Activated CD8-positive, alpha-beta T cell treated with anti-CD3 and anti-CD28 coated beads for 36 hours (primary cell): ENCODE measurements around the gene NHERF1. TPM values are rescaled to one million over a fixed set of nuclear protein-coding genes. Genes with fewer than 3 reads are reported as not detected.

ENCODE experiments used
- ATAC-seq: fragments of 200-7000 bp; cut with Tn5 transposase; one replicate; pipeline ENCODE4 v1.10.0; 2021; ENCODE audit warnings: mild to moderate bottlenecking, moderate library complexity
- CTCF ChIA-PET: fragments of 350-600 bp; sonication (Branson Sonifier 250); formaldehyde crosslinking; loops from one replicate; lab custom pipeline; 2021; ENCODE audit warnings: antibody characterized with exemption; lab: Charles Lee
- POLR2A ChIA-PET: fragments of 350-600 bp; sonication (Branson Sonifier 250); formaldehyde crosslinking; loops from one replicate; lab custom pipeline; 2021; ENCODE audit warnings: antibody characterized with exemption; lab: Charles Lee
- DNase-seq: peaks from one replicate; pipeline ENCODE4 v3.0.0-alpha.2; 2020
- H3K27ac Mint-ChIP-seq: one replicate; pipeline ENCODE4 v1.8.0; 2021; ENCODE audit warnings: mild to moderate bottlenecking, mixed read lengths
- H3K27me3 Mint-ChIP-seq: one replicate; pipeline ENCODE4 v1.8.0; 2021; ENCODE audit warnings: mixed read lengths
- H3K36me3 Mint-ChIP-seq: one replicate; pipeline ENCODE4 v1.8.0; 2021; ENCODE audit warnings: low read depth, mixed read lengths
- H3K4me1 Mint-ChIP-seq: one replicate; pipeline ENCODE4 v1.8.0; 2021; ENCODE audit warnings: low read depth, mixed read lengths
- H3K4me3 Mint-ChIP-seq: one replicate; pipeline ENCODE4 v1.8.0; 2021; ENCODE audit warnings: mild to moderate bottlenecking, moderate library complexity, mixed read lengths
- H3K9me3 Mint-ChIP-seq: one replicate; pipeline ENCODE4 v1.8.0; 2021; ENCODE audit warnings: mixed read lengths
- intact Hi-C: fragments of 100-400 bp; cut with micrococcal nuclease; formaldehyde crosslinking; loops from one replicate; pipeline ENCODE4 v1.10.0; 2022
- total RNA-seq, 2 experiments: library from RNA; stranded (reverse); gene quantifications; one replicate each; pipeline ENCODE4 v1.2.3, GENCODE V29; 2021
- TF ChIP-seq, protein P1 (sequence below): fragments of 200-600 bp; IDR thresholded peaks from one replicate; pipeline ENCODE4 v1.8.0; 2022; ENCODE audit warnings: antibody characterized with exemption, mild to moderate bottlenecking

NHERF1 gene
- total RNA-seq, 2 experiments from 2014 or later: 143 to 150 TPM

DNA sequence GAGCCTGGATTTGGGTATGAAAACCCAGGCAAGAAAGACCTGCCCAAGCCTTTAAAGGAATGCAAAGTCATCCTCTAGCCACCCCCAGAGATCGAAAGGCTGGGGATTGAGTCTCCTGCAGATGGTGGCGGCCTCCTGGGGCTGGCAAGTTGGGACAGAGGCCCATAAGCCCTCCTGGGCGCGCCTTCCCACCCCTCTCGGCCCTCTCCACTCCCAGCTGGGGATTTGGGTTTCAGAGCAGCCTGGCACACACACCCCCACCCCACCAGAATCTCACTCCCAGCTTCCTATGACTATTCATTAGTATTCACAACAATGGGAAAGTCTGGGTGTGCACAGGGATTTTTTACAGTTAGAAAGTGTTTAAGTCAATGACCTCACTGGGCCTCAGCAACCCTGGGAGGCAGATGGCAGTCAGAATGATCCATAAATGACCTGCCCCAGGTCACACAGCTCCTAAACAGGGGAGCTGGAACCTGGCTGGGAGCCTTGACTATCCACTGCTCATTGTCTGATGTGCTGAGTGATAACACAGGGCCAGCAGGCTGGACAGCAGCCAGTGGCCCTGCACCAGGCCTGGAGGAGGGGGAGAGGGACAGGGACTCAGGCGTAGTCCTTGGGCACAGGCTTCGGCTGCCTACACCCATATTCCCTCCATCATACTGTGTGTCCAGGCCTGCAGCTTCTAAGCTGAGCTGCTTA, 12.1 kb downstream of the NHERF1 start:
- CTCF ChIA-PET: interaction anchor here (0.9 to 8.6 kb wide), 8 partner anchors 8 to 103 kb away, joined by 3 to 98 read pairs (median 15); partner anchors contain the start of genes NHERF1 and RAB37
- Mint-ChIP-seq H3K4me3 (no peak overlapping the region), H3K9me3 (no peaks in the 10 kb centered on the region), H3K4me1 (peaks cover 56% of the 10 kb centered on the region), H3K27ac (peak overlapping the region; percentile 81), H3K27me3 (no peaks in the 10 kb centered on the region), H3K36me3 (peaks cover 9% of the 10 kb centered on the region)
- POLR2A ChIA-PET: interaction anchor here (0.5 to 4.2 kb wide), 4 partner anchors 11 to 275 kb away, joined by 3 to 19 read pairs (median 14); partner anchors contain the start of gene NAT9
- DNase-seq (no peak), ATAC-seq (no peak)
- intact Hi-C loops: no loop called here
- TF ChIP-seq, protein P1, sequence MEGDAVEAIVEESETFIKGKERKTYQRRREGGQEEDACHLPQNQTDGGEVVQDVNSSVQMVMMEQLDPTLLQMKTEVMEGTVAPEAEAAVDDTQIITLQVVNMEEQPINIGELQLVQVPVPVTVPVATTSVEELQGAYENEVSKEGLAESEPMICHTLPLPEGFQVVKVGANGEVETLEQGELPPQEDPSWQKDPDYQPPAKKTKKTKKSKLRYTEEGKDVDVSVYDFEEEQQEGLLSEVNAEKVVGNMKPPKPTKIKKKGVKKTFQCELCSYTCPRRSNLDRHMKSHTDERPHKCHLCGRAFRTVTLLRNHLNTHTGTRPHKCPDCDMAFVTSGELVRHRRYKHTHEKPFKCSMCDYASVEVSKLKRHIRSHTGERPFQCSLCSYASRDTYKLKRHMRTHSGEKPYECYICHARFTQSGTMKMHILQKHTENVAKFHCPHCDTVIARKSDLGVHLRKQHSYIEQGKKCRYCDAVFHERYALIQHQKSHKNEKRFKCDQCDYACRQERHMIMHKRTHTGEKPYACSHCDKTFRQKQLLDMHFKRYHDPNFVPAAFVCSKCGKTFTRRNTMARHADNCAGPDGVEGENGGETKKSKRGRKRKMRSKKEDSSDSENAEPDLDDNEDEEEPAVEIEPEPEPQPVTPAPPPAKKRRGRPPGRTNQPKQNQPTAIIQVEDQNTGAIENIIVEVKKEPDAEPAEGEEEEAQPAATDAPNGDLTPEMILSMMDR: no peak

DNA sequence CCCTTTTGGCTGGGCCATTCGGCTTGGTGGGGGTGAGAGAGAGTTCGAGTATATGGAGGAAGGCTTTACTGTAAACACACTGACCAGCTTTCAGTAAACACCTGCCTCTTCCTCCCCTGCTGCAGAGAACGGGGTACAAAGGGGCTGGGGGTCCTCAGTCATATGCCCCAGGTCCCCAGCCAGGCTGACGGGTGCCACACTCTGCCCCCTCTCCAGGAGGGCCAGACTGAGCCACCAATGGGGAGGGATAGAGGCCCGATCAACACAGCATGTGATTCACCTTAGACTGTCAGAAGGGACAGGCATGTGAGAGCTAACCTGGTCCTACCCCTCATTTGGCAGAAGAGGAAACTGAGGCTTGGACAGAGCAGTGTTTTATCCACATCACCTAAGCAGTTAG, 13.0 kb downstream of the NHERF1 start:
- peaks cover 14% of the 10 kb centered on the region for H3K36me3 Mint-ChIP-seq
- POLR2A ChIA-PET: interaction anchor here (1.0 to 4.2 kb wide), 3 partner anchors 10 to 15 kb away, joined by 3 to 18 read pairs (median 5); partner anchors contain the start of gene NAT9
- no peaks in the 10 kb centered on the region for H3K27me3 Mint-ChIP-seq
- intact Hi-C loops: no loop called here
- H3K4me3 Mint-ChIP-seq: no peak overlapping the region
- TF ChIP-seq, protein P1: no peak
- ATAC-seq (no peak), DNase-seq (no peak)
- peaks cover 57% of the 10 kb centered on the region for H3K4me1 Mint-ChIP-seq
- H3K27ac Mint-ChIP-seq: peak overlapping the region; percentile 69
- no peaks in the 10 kb centered on the region for H3K9me3 Mint-ChIP-seq
- CTCF ChIA-PET: interaction anchor here (1.5 to 8.6 kb wide), 5 partner anchors 9 to 104 kb away, joined by 3 to 98 read pairs (median 21); partner anchors contain the start of gene NHERF1

DNA sequence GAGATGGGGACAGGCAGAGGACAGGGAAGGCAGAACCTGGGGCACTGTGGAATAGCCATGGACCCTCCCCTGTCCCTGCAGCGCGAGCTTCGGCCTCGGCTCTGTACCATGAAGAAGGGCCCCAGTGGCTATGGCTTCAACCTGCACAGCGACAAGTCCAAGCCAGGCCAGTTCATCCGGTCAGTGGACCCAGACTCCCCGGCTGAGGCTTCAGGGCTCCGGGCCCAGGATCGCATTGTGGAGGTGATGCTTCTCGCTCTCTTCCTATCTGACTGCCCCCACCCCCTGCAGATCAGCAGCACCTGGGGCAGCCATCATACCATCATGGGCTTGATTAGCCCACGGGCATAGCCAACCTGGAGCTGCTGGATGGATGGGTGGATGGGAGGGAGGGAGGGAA, 13.5 kb downstream of the NHERF1 start:
- TF ChIP-seq, protein P1: no peak
- no peak overlapping the region for H3K27ac Mint-ChIP-seq
- H3K4me3 Mint-ChIP-seq: no peak overlapping the region
- peaks cover 54% of the 10 kb centered on the region for H3K4me1 Mint-ChIP-seq
- DNase-seq (no peak), ATAC-seq (no peak)
- peaks cover 15% of the 10 kb centered on the region for H3K36me3 Mint-ChIP-seq
- H3K27me3 Mint-ChIP-seq: no peaks in the 10 kb centered on the region
- no peaks in the 10 kb centered on the region for H3K9me3 Mint-ChIP-seq
- ChIA-PET CTCF (interaction anchor here (1.5 to 8.6 kb wide), 4 partner anchors 8 to 104 kb away, joined by 3 to 98 read pairs (median 38); partner anchors contain the start of gene NHERF1), POLR2A (interaction anchor here (1.0 to 4.2 kb wide), 3 partner anchors 11 to 14 kb away, joined by 3 to 18 read pairs (median 5); partner anchors contain the start of gene NAT9)
- intact Hi-C loops: no loop called here

DNA sequence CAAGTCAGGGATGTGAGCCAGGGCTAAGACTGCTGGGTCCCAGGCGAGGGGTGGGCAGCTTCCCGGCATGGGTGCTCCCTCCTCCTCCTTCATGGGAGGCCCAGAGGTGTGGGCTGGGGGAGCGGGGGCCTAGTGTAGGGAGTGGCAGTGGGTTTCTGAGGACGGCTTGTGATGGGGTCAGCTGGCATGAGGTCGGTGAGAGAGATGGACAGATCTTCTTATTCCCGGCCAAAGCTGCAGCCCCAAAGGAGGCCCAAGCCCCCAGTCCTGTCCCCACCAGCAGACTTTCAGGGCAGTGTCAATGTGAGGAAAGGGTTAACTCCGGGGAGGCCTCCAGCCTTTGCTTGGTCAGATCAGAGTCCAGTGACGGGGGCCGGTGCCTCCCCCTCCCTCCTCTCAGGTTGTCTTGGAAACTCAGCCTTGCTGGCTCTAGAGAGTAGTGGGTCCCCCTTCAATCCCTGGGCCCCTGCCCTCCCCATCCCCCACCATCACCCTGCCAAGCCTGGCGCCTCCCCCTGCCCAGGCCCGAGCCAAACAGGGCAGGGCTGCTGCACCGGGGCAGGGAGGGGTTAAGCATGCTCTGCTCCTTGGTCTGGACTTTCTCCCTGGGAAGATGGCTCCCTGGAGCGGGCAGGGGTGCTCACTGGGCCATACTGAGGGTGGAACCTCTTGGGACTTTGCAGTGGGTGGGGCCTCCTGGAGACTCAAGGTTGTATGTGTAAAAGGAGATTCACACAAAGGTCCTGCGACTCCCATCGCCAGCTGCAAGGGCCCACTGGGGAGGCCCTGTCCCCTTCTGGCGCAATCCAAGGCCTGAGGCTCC, 15.3 kb downstream of the NHERF1 start:
- H3K4me1 Mint-ChIP-seq: peaks cover 35% of the 10 kb centered on the region
- no peaks in the 10 kb centered on the region for H3K27me3 Mint-ChIP-seq
- POLR2A ChIA-PET: interaction anchor here (0.9 to 1.7 kb wide), 4 partner anchors 12 to 27 kb away, joined by 3 to 7 read pairs (median 5); partner anchors contain the start of genes NAT9 and RAB37
- no peak overlapping the region for H3K4me3 Mint-ChIP-seq
- peaks cover 22% of the 10 kb centered on the region for H3K36me3 Mint-ChIP-seq
- CTCF ChIA-PET: interaction anchor here (0.6 to 1.8 kb wide), 3 partner anchors 18 to 102 kb away, joined by 3 to 5 read pairs (median 5); no protein-coding TSS in a partner anchor
- TF ChIP-seq, protein P1: no peak
- no peak for DNase-seq
- intact Hi-C loops: no loop called here
- no peaks in the 10 kb centered on the region for H3K9me3 Mint-ChIP-seq
- ATAC-seq: no peak
- no peak overlapping the region for H3K27ac Mint-ChIP-seq
